Measurements from ENCODE around the gene MMD.

DNA sequence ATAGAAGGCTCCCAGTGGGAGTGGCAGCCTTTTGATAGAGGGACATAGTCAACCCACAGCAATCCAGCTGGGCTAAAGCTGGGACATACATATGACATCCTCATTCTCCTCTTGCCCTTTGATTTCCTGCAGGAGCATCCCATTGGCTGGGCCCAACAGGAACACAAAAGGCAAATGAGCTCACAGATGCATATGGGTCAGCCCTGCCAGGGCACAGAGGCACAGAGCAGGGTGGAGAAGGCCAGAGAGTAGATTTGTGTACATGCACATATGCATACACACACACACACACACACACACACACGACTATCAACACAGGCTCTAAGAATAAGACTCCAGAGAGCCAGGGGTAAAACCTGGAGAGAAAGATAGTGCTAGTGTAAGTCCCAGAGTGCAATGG, 58.6 kb downstream of the MMD start:
- TF ChIP-seq ZNF225 (CRISPR knock-in tag; IDR thresholded peaks at IDR 0.05), result no peak
- no peak for TF ChIP-seq HOXA7 (CRISPR knock-in tag; IDR thresholded peaks at IDR 0.05)
- no peak for TF ChIP-seq SMAD9 (CRISPR knock-in tag; IDR thresholded peaks at IDR 0.05)
- no peak for TF ChIP-seq CTCF (CRISPR knock-in tag; IDR thresholded peaks at IDR 0.05)
- TF ChIP-seq CEBPB (IDR thresholded peaks at IDR 0.05; ENCODE audit: borderline replicate concordance, low read depth, low read length), result no peak
- TF ChIP-seq REST (IDR thresholded peaks at IDR 0.05; ENCODE audit: borderline replicate concordance in 1 of 2, low read depth in 1 of 2, low read length in 2 of 2), result no peak
- TF ChIP-seq ZFY (CRISPR knock-in tag; IDR thresholded peaks at IDR 0.05), result no peak
- TF ChIP-seq ZBTB43 (CRISPR knock-in tag; conservative IDR thresholded peaks at IDR 0.05), result no peak
- no peak for TF ChIP-seq HMG20B (CRISPR knock-in tag; conservative IDR thresholded peaks at IDR 0.05)
- TF ChIP-seq MAX (IDR thresholded peaks at IDR 0.05), result no peak
- TF ChIP-seq ZNF550 (CRISPR knock-in tag; IDR thresholded peaks at IDR 0.05; ENCODE audit: borderline replicate concordance), result no peak
